Esophagus muscularis mucosa (tissue), 3 donors: ENCODE data around the gene KCNJ3.

Source experiments
- CTCF ChIP-seq, 3 experiments: fragments of 200-600 bp in 2 of 3; fragments of 450-650 bp in 1 of 3; sonication (generic) in 2 of 3; IDR thresholded peaks; one replicate each; pipeline ENCODE4 v1.5.1; 2017 to 2019; ENCODE audit warnings: antibody characterized with exemption in 3 of 3, mild to moderate bottlenecking in 2 of 3, moderate library complexity in 1 of 3
- POLR2A ChIP-seq: fragments of 450-650 bp; IDR thresholded peaks from one replicate; pipeline ENCODE4 v1.6.1; 2017; ENCODE audit warnings: antibody characterized with exemption, moderate library complexity, mild to moderate bottlenecking, low read depth

GRCh38 chr2:154837035-154837434, 138.5 kb downstream of the KCNJ3 start:
- TF ChIP-seq CTCF (IDR thresholded peaks at IDR 0.05) (no peak), POLR2A (no peak)
